ENCODE data around the gene SLC24A4. TPM values are rescaled to one million over a fixed set of nuclear protein-coding genes. Genes with fewer than 3 reads are reported as not detected.
"Not testable (repeated sequence)": the region's sequence is repeated elsewhere in the genome, so short reads cannot be mapped to it uniquely, and the experiment has no call there.

The SLC24A4 gene
- total RNA-seq, 1 experiment from 2014 or later = 0.07 TPM

- no peaks in the 10 kb centered on the region for H3K36me3 ChIP-seq
- H3K9me3 ChIP-seq = no peaks in the 10 kb centered on the region
- H3K4me3 ChIP-seq = no peak overlapping the region
- DNase-seq = no peak
- no peaks in the 10 kb centered on the region for H3K27me3 ChIP-seq
Measured at GRCh38 chr14:92385561-92385960, 62.6 kb downstream of the SLC24A4 start.

GRCh38 chr14:92386165-92386564 is 63.2 kb downstream of the SLC24A4 start:
- Histone ChIP-seq H3K4me3 (no peak overlapping the region), H3K27me3 (no peaks in the 10 kb centered on the region), H3K9me3 (no peaks in the 10 kb centered on the region), H3K36me3 (no peaks in the 10 kb centered on the region)
- DNase-seq = no peak

GRCh38 chr14:92386637-92387036 is 63.7 kb downstream of the SLC24A4 start:
- Histone ChIP-seq H3K36me3 (no peaks in the 10 kb centered on the region), H3K9me3 (no peaks in the 10 kb centered on the region), H3K4me3 (no peak overlapping the region), H3K27me3 (no peaks in the 10 kb centered on the region)
- no peak for DNase-seq

- H3K4me3 ChIP-seq = no peak overlapping the region
- DNase-seq = no peak
Measured at GRCh38 chr14:92387578-92387977, 64.6 kb downstream of the SLC24A4 start.

GRCh38 chr14:92389598-92390158 is 66.7 kb downstream of the SLC24A4 start:
- Histone ChIP-seq H3K36me3 (no peaks in the 10 kb centered on the region), H3K27me3 (no peaks in the 10 kb centered on the region), H3K9me3 (no peaks in the 10 kb centered on the region), H3K4me3 (no peak overlapping the region)
- DNase-seq = no peak

More at GRCh38 chr14:92387578-92387977, 64.6 kb downstream of the SLC24A4 start:
- H3K9me3 ChIP-seq = no peaks in the 10 kb centered on the region
- no peaks in the 10 kb centered on the region for H3K36me3 ChIP-seq
- H3K27me3 ChIP-seq = no peaks in the 10 kb centered on the region

GRCh38 chr14:92391726-92392125 is 68.8 kb downstream of the SLC24A4 start:
- no peak for DNase-seq
- Histone ChIP-seq H3K36me3 (no peaks in the 10 kb centered on the region), H3K9me3 (no peaks in the 10 kb centered on the region), H3K27me3 (no peaks in the 10 kb centered on the region), H3K4me3 (no peak overlapping the region)

- no peaks in the 10 kb centered on the region for H3K27me3 ChIP-seq
- H3K36me3 ChIP-seq = no peaks in the 10 kb centered on the region
- no peak overlapping the region for H3K4me3 ChIP-seq
- no peak for DNase-seq
- H3K9me3 ChIP-seq = no peaks in the 10 kb centered on the region
Measured at GRCh38 chr14:92392711-92393110, 69.7 kb downstream of the SLC24A4 start.

GRCh38 chr14:92397150-92397952 is 74.4 kb downstream of the SLC24A4 start:
- no peak overlapping the region for H3K4me3 ChIP-seq
- no peaks in the 10 kb centered on the region for H3K27me3 ChIP-seq
- H3K9me3 ChIP-seq = no peaks in the 10 kb centered on the region
- DNase-seq = peak; percentile 89
- H3K36me3 ChIP-seq = no peaks in the 10 kb centered on the region

GRCh38 chr14:92397953-92398564 is 75.1 kb downstream of the SLC24A4 start:
- peak; percentile 39 for DNase-seq
- no peaks in the 10 kb centered on the region for H3K36me3 ChIP-seq
- no peaks in the 10 kb centered on the region for H3K9me3 ChIP-seq
- H3K27me3 ChIP-seq = no peaks in the 10 kb centered on the region
- no peak overlapping the region for H3K4me3 ChIP-seq

GRCh38 chr14:92398888-92399636 is 76.1 kb downstream of the SLC24A4 start:
- no peaks in the 10 kb centered on the region for H3K9me3 ChIP-seq
- no peak overlapping the region for H3K4me3 ChIP-seq
- H3K36me3 ChIP-seq = no peaks in the 10 kb centered on the region
- no peak for DNase-seq
- no peaks in the 10 kb centered on the region for H3K27me3 ChIP-seq

- Histone ChIP-seq H3K9me3 (no peaks in the 10 kb centered on the region), H3K27me3 (no peaks in the 10 kb centered on the region), H3K4me3 (no peak overlapping the region), H3K36me3 (no peaks in the 10 kb centered on the region)
- DNase-seq = no peak
Measured at GRCh38 chr14:92400579-92401444, 77.8 kb downstream of the SLC24A4 start.

- no peaks in the 10 kb centered on the region; the same call in 1 of the 2 replicates for H3K9me3 ChIP-seq
- H3K4me3 ChIP-seq = no peak overlapping the region
- H3K27me3 ChIP-seq = no peaks in the 10 kb centered on the region
- H3K36me3 ChIP-seq = no peaks in the 10 kb centered on the region
- DNase-seq = no peak
Measured at GRCh38 chr14:92401561-92401960, 78.6 kb downstream of the SLC24A4 start.

- not testable (repeated sequence) for DNase-seq, H3K36me3 ChIP-seq, H3K27me3 ChIP-seq, H3K4me3 ChIP-seq, H3K9me3 ChIP-seq
Measured at GRCh38 chr14:92402500-92402899, 79.5 kb downstream of the SLC24A4 start.

- H3K9me3 ChIP-seq = no peaks in the 10 kb centered on the region; the same call in 1 of the 2 replicates
- DNase-seq = no peak
- H3K36me3 ChIP-seq = no peaks in the 10 kb centered on the region
- no peak overlapping the region for H3K4me3 ChIP-seq
- H3K27me3 ChIP-seq = no peaks in the 10 kb centered on the region
Measured at GRCh38 chr14:92404018-92404417, 81.1 kb downstream of the SLC24A4 start.

- no peaks in the 10 kb centered on the region for H3K27me3 ChIP-seq
- no peaks in the 10 kb centered on the region; the same call in 1 of the 2 replicates for H3K9me3 ChIP-seq
- H3K4me3 ChIP-seq = no peak overlapping the region
- DNase-seq = no peak
- H3K36me3 ChIP-seq = no peaks in the 10 kb centered on the region
Measured at GRCh38 chr14:92404421-92404820, 81.5 kb downstream of the SLC24A4 start.

- no peaks in the 10 kb centered on the region for H3K36me3 ChIP-seq
- H3K9me3 ChIP-seq = no peaks in the 10 kb centered on the region; the same call in 1 of the 2 replicates
- DNase-seq = no peak
- H3K27me3 ChIP-seq = no peaks in the 10 kb centered on the region
- no peak overlapping the region for H3K4me3 ChIP-seq
Measured at GRCh38 chr14:92404938-92405337, 82.0 kb downstream of the SLC24A4 start.
